GM21825 (cell line): ENCODE data around the gene IL20.
"Not testable (repeated sequence)": the region's sequence is repeated elsewhere in the genome, so short reads cannot be mapped to it uniquely, and the experiment has no call there.

ENCODE experiments used
- ATAC-seq: cut with Tn5 transposase; IDR thresholded peaks from one replicate; pipeline ENCODE4 v1.9.1; 2021; ENCODE audit warnings: mild to moderate bottlenecking, moderate library complexity; ENCODE audit not compliant: unreplicated experiment

IL20 gene

GRCh38 chr1:206841609-206842323, 23.7 kb upstream of the IL20 start:
- ATAC-seq = no peak

GRCh38 chr1:206842854-206843253, 22.6 kb upstream of the IL20 start:
- no peak for ATAC-seq

GRCh38 chr1:206843626-206844025, 21.8 kb upstream of the IL20 start:
- no peak for ATAC-seq

GRCh38 chr1:206846487-206846886, 18.9 kb upstream of the IL20 start:
- ATAC-seq = no peak

GRCh38 chr1:206847337-206847834, 18.0 kb upstream of the IL20 start:
- no peak for ATAC-seq

GRCh38 chr1:206847946-206848345, 17.5 kb upstream of the IL20 start:
- ATAC-seq = no peak

GRCh38 chr1:206850401-206850800, 15.0 kb upstream of the IL20 start:
- no peak for ATAC-seq

GRCh38 chr1:206851341-206852010, 13.9 kb upstream of the IL20 start:
- ATAC-seq = no peak

- not testable (repeated sequence) for ATAC-seq
These were observed 12.8 kb upstream of the IL20 start for GRCh38 chr1:206852662-206853061.

- ATAC-seq = not testable (repeated sequence)
These were observed 11.7 kb upstream of the IL20 start for GRCh38 chr1:206853696-206854095.

- ATAC-seq = no peak
These were observed 10.9 kb upstream of the IL20 start for GRCh38 chr1:206854401-206855129.

- no peak for ATAC-seq
These were observed 9.6 kb upstream of the IL20 start for GRCh38 chr1:206855859-206856258.

GRCh38 chr1:206856674-206857464, 8.6 kb upstream of the IL20 start:
- ATAC-seq = no peak

- ATAC-seq = no peak
These were observed 6.3 kb upstream of the IL20 start for GRCh38 chr1:206859082-206859521.

GRCh38 chr1:206860165-206860564, 5.3 kb upstream of the IL20 start:
- ATAC-seq = no peak

- no peak for ATAC-seq
These were observed 2.2 kb upstream of the IL20 start for GRCh38 chr1:206863266-206863665.

- no peak for ATAC-seq
These were observed 639 bp downstream of the IL20 start for GRCh38 chr1:206866062-206866461.

GRCh38 chr1:206867239-206867638, 1.8 kb downstream of the IL20 start:
- no peak for ATAC-seq

- no peak for ATAC-seq
These were observed 2.3 kb downstream of the IL20 start for GRCh38 chr1:206867716-206868115.

- ATAC-seq = no peak
These were observed 2.8 kb downstream of the IL20 start for GRCh38 chr1:206868264-206868663.

- ATAC-seq = no peak
These were observed 6.7 kb downstream of the IL20 start for GRCh38 chr1:206872139-206872538.
